GM12801 (cell line): ENCODE measurements around the gene LPO.

Experiments
- TF ChIP-seq, protein P1 (sequence below): IDR thresholded peaks from one replicate; pipeline ENCODE4 v1.5.1; 2011; ENCODE audit warnings: control low read depth; ENCODE audit not compliant: insufficient read length; ENCODE audit errors: extremely low read depth

Gene LPO

DNA sequence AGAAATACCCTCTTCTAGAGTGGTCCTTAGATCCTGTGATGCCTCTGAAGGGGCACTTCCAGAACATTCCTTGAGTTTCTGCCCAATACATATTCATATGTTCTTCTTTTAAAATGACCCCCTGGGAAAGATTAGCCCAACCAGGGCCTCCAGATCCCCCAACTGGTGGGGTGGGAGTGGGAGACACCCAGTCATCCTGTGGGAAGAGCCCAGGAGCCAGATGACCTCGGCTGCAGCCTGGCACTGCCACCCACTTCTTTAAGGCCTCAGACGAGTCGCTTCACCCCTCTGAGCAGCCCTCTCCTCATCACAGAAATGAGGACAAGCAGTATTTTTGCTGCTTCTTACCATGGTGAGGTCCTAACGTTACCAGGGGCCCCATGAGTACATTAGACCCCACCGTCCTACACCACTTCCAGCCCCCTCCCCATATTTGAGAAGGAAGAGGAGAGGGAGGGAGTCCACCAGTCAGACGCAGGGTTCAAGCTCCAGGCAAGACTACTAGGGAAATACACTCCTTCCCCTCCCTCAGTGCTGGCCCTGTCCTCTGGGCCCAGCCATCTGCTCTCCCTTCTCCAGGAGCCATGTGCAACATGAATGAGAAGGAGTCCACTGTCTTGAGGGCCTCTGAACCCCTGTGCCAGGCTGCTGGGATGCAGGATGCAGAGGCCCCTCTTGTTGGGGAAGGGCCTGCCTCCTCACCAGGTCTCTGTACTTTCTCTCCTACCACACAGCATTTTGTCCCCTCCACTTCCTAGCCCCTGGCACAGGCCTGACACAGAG lies 30.6 kb downstream of the LPO start:
- TF ChIP-seq, protein P1, sequence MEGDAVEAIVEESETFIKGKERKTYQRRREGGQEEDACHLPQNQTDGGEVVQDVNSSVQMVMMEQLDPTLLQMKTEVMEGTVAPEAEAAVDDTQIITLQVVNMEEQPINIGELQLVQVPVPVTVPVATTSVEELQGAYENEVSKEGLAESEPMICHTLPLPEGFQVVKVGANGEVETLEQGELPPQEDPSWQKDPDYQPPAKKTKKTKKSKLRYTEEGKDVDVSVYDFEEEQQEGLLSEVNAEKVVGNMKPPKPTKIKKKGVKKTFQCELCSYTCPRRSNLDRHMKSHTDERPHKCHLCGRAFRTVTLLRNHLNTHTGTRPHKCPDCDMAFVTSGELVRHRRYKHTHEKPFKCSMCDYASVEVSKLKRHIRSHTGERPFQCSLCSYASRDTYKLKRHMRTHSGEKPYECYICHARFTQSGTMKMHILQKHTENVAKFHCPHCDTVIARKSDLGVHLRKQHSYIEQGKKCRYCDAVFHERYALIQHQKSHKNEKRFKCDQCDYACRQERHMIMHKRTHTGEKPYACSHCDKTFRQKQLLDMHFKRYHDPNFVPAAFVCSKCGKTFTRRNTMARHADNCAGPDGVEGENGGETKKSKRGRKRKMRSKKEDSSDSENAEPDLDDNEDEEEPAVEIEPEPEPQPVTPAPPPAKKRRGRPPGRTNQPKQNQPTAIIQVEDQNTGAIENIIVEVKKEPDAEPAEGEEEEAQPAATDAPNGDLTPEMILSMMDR = no peak

DNA sequence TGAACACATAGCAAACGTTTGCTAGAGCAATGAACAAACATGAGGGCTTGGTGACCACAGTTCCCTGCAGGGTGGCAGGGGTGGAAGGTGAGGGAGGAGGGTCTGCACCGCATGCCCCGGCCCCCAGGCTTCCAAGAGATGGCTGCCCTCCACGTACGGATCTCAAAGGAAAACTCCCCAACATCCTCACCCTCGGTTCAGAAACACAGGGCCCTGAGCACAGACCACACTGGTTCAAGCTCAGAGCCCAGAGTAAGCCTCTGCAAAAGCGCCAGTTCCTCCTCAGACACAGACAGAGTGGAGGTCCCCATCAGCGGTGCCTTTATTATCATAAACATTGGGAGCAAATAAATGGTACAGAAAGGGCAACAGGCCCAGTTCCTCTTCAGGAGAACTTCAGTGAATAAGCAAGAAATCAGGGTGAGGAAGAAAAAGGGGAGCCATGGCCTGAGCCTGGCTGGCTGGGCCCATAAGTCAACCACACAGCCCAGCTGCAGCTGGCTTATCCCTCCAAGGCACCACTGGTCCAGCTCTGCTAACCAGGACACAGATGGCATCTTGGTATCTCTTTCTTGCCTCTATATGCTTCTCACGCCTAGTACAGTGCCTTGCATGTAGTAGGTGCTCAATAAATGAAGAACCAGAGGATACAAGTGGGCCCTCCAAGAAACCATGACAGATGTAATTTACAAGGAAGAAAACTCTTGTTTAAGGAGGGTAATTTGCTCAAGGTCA lies 31.3 kb downstream of the LPO start:
- TF ChIP-seq, protein P1 = no peak

DNA sequence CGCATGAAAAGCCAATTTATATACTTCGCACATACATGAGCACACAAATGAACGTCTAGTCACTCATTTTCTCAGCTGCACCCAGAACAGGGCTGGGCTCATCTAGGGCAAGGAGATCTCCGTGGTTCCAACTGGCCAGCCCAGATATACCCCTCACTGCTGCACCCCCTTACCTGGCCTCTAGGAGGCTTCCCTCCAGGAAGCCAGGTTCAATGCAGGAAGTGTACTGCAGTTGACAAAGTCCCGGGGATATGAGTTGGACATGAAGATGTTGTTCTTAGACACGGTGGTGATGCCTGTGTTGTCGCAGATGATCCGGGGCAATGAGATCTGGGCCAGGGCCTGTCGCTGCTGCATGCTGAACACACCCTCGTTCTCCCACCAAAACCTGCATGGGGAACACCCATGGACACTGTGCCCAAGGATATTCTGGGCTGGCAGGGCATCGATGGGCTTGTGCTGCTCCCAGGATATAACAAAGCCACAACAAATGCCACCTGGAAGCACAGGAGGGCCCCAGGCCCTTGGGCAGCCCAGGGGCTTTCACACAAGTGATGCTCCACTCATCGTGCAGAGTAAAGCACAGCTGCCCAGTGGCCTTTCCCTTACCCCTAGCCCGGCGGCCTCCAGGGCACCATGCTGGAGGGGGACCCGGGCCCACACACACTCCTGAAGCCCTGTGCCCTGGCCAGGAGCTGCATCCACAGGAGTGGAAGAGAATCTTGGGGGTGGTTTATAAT lies 32.3 kb downstream of the LPO start:
- TF ChIP-seq, protein P1 = no peak

DNA sequence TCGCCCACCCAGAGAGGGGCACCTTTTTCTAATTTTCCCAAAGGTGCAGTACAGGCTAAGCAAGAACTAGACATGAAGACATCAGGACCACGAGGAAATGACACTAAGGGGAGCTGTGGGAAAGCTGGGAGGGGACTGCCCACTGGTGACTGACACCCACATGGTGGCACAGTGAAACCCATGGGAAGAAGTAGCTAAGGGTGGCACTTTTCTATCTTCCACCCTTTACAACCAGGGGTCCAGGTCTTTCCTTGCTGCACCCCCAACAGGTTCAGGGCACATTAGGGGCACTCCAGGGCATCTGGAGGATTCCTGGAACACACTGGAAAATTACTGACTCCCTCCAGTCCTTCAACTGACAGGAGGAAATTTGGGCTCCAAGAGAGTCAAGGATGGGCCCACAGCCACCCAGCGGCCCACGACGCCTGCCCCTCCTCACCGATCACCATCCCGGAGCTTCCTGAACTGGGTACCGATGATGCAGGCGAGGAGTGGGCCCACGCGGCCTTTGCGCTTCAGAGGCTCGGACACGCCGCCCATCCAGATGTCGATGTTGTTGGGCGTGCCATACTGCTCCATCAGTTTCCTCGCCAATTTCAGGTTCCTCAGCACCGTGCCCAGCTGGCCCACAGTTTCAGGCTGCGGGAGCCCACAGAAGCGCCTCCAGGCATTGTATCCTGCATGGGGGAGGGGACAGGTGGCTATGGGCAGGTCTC lies 33.0 kb downstream of the LPO start:
- TF ChIP-seq, protein P1 = no peak

DNA sequence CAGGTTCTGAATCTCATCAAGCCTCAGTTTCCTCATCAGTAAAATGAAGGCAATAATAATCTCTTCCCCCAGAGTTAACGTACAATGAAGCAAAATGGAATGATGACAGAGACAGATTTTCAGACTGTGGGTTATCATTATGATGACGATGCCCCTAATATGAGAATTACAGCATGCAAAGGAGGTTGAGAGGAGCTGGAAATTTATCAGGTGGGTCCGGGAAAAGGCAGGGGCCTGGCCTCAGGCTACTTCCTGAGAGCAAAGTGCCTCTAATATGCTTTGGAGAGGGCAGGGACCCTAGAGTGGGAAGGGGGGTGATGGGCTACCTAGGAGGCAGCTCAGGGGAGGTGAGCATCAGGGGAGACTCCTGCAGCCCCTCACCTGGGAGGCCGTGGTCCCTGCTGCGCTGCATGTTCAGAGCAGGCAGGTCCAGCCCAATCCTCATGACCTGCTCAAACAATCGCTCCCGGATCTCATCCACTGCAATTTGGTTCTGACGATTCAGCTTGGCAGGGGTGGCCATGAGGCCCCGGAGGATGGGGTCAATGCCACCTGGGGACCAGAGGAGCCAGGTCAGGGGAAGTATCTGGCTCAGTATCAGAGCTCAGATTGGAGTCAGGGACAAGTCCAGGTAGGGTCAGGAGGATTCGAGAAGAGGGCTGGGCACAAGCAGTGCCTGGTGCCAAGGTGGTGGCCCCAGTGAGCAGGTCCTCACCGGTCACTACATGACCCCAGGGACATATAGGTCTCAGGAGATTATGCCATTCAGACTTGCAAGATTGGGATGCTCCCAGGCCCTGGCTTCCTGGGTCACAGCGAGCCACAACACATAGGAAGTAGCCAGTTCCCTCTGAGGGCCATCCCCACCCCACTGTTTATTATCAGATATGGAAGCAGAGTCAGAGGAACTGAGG lies 34.2 kb downstream of the LPO start:
- TF ChIP-seq, protein P1 = no peak

DNA sequence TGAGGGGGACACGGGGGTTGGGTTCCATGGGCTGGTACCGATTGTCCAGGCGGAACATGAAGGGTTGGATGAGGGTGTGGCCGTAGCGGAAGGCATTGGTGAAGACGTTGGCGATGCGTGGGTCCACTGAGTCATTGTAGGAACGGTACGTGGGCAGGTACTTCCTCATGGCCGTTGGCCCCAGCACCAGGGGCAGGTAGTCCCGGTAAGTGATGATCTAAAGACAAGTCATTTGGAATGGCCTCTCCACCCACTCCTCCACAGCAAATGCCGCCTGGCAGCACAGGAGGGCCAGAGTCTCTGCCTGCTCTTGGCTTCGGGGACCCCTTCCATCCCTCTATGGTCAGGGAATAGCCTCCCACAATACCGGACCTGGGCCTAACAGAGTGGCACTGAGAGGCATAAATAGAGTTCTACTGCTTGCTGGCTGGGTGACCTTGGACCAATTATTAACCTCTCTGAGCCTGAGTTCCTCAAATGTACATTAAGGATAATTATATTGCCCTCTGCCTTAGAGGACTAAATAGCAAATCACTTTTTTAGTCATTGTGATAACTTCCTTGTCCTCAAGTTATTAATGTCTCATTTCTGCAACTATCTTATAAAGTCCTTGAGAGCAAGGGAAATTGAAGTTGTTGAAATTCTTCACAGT lies 35.2 kb downstream of the LPO start:
- TF ChIP-seq, protein P1 = no peak
